K562 (cell line): Measurements from ENCODE around the gene SOX6. TPM values are rescaled to one million over a fixed set of nuclear protein-coding genes. Genes with fewer than 3 reads are reported as not detected.

ENCODE experiments used
- ATF1 ChIP-seq, 2 experiments: fragments of 450-650 bp in 1 of 2; IDR thresholded peaks; 2 replicates each; pipeline ENCODE4 v1.6.1; 2016; ENCODE audit warnings: missing compliant biosample characterization in 1 of 2, missing genetic modification characterization in 1 of 2
- ATF7 ChIP-seq: fragments of 450-650 bp; IDR thresholded peaks from 2 replicates; pipeline ENCODE4 v1.7.1; 2014; ENCODE audit warnings: mild to moderate bottlenecking, moderate library complexity
- CC2D1A ChIP-seq: fragments of 450-650 bp; IDR thresholded peaks from 2 replicates; pipeline ENCODE4 v1.6.1; 2017; ENCODE audit warnings: mild to moderate bottlenecking
- CCNT2 ChIP-seq: IDR thresholded peaks from 2 replicates; pipeline ENCODE4 v1.6.1; 2011; ENCODE audit warnings: borderline replicate concordance, low read depth, mild to moderate bottlenecking, moderate library complexity, mixed read lengths, low read length; ENCODE audit not compliant: insufficient read length; ENCODE audit errors: extremely low read depth
- DIDO1 ChIP-seq: fragments of 450-650 bp; IDR thresholded peaks from 2 replicates; pipeline ENCODE4 v1.6.1; 2016; ENCODE audit warnings: low read depth, missing biosample characterization, missing genetic modification characterization
- DPF2 ChIP-seq: fragments of 450-650 bp; IDR thresholded peaks from 2 replicates; pipeline ENCODE4 v1.6.1; 2016
- FOXJ3 ChIP-seq: sonication (generic); formaldehyde crosslinking; IDR thresholded peaks from 2 replicates; pipeline ENCODE4 v1.4.0; 2020; ENCODE audit warnings: mild to moderate bottlenecking, missing genetic modification reagents
- GATAD2A ChIP-seq: fragments of 450-650 bp; IDR thresholded peaks from 2 replicates; pipeline ENCODE4 v1.6.1; 2017
- JUN ChIP-seq, 2 experiments: sonication (generic) in 1 of 2; formaldehyde crosslinking in 1 of 2; IDR thresholded peaks; 2 replicates each; pipeline versions ENCODE4 v1.6.1 to v1.8.0; 2012 to 2022; ENCODE audit warnings: borderline replicate concordance in 2 of 2, mild to moderate bottlenecking in 2 of 2, improper control_type of control experiment in 1 of 2, low read depth in 1 of 2, low read length in 1 of 2, missing genetic modification reagents in 1 of 2
- JUND ChIP-seq, 2 experiments: IDR thresholded peaks; 2 replicates in 1 of 2; 3 replicates in 1 of 2; pipeline ENCODE4 v1.6.1; 2011; ENCODE audit warnings: borderline replicate concordance in 2 of 2, low read depth in 2 of 2, low read length in 2 of 2, improper control_type of control experiment in 1 of 2, missing biosample characterization in 1 of 2, missing genetic modification characterization in 1 of 2, missing genetic modification reagents in 1 of 2
- MAFF ChIP-seq: IDR thresholded peaks from 2 replicates; pipeline ENCODE4 v1.6.1; 2012; ENCODE audit warnings: low read length, improper control_type of control experiment
- MAZ ChIP-seq, 2 experiments: fragments of 450-650 bp in 1 of 2; sonication (generic) in 1 of 2; formaldehyde crosslinking; IDR thresholded peaks in 1 of 2; conservative IDR thresholded peaks in 1 of 2; 2 replicates each; pipeline versions ENCODE4 v1.4.0 to v1.5.0; 2020; ENCODE audit warnings: mild to moderate bottlenecking in 1 of 2, missing genetic modification reagents in 1 of 2
- NCOA1 ChIP-seq: fragments of 450-650 bp; IDR thresholded peaks from 2 replicates; pipeline ENCODE4 v1.6.1; 2016; ENCODE audit warnings: low read depth
- NCOA4 ChIP-seq: fragments of 450-650 bp; IDR thresholded peaks from 2 replicates; pipeline ENCODE4 v1.6.1; 2018; ENCODE audit warnings: mild to moderate bottlenecking; ENCODE audit not compliant: partially characterized antibody
- NFRKB ChIP-seq: fragments of 450-650 bp; IDR thresholded peaks from 2 replicates; pipeline ENCODE4 v1.6.1; 2016; ENCODE audit warnings: low read depth
- SMAD4 ChIP-seq: fragments of 250-450 bp; sonication (Bioruptor Pico); conservative IDR thresholded peaks from 2 replicates; pipeline ENCODE4 v1.8.0; 2021; ENCODE audit warnings: inconsistent platforms, mild to moderate bottlenecking, moderate library complexity
- SMARCE1 ChIP-seq: fragments of 450-650 bp; IDR thresholded peaks from 2 replicates; pipeline ENCODE4 v1.7.1; 2016; ENCODE audit warnings: mild to moderate bottlenecking
- SOX6 ChIP-seq: fragments of 450-650 bp; IDR thresholded peaks from 2 replicates; pipeline ENCODE4 v1.6.1; 2014; ENCODE audit warnings: mild to moderate bottlenecking
- STAT5A ChIP-seq: IDR thresholded peaks from 2 replicates; pipeline ENCODE4 v1.6.1; 2012; ENCODE audit warnings: low read length, inconsistent platforms, borderline replicate concordance
- ZKSCAN3 ChIP-seq: fragments of 250-450 bp; sonication (Bioruptor Pico); IDR thresholded peaks from 2 replicates; pipeline ENCODE4 v1.4.0; 2020
- polyA plus RNA-seq, 8 experiments: library from polyadenylated mRNA; depleted of rRNA in 4 of 8; stranded (reverse) in 5 of 8; unstranded in 3 of 8; fragments of >200 nt; fragmentation: Nextera tagmentation in 2 of 8; fragmentation: Illumina TruSeq in 1 of 8; extraction: Ambion mirVana in 2 of 8; extraction: Trizol in 1 of 8; gene quantifications; 2 replicates each; pipeline versions ENCODE4 v1.2.1 to v1.2.3, GENCODE V29; 2011 to 2014; ENCODE audit warnings: inconsistent platforms in 1 of 8, missing spikeins in 1 of 8
- total RNA-seq, 7 experiments: library from RNA; depleted of rRNA in 6 of 7; stranded (reverse); fragments of >200 nt in 6 of 7; fragmentation: Illumina TruSeq in 2 of 7; extraction: Trizol in 2 of 7; gene quantifications; 2 replicates each; pipeline versions ENCODE4 v1.2.1 to v1.2.3, GENCODE V29; 2011 to 2021; ENCODE audit warnings: low replicate concordance in 1 of 7
- TF ChIP-seq, protein P1 (sequence below), 2 experiments: fragments of 450-650 bp; conservative IDR thresholded peaks; 2 replicates each; pipeline ENCODE4 v1.6.1; 2017; ENCODE audit warnings: mild to moderate bottlenecking in 2 of 2, moderate library complexity in 2 of 2
- TF ChIP-seq, protein P2 (sequence below), 3 experiments: fragments of 200-800 bp in 1 of 3; sonication (Bioruptor generic) in 1 of 3; sonication (generic) in 1 of 3; formaldehyde crosslinking in 1 of 3; IDR thresholded peaks; 2 replicates each; pipeline versions ENCODE4 v1.6.1 to v1.8.0; 2016 to 2022; ENCODE audit warnings: mild to moderate bottlenecking in 2 of 3, missing compliant biosample characterization in 2 of 3, missing genetic modification characterization in 2 of 3, missing genetic modification reagents in 1 of 3

Gene SOX6
- total and polyA plus RNA-seq, 9 of the 15 experiments (the other 6 are each of a cell fraction or from before 2014, with no cell fraction given) = 0.89 to 8.7 (median 5.7) TPM

DNA sequence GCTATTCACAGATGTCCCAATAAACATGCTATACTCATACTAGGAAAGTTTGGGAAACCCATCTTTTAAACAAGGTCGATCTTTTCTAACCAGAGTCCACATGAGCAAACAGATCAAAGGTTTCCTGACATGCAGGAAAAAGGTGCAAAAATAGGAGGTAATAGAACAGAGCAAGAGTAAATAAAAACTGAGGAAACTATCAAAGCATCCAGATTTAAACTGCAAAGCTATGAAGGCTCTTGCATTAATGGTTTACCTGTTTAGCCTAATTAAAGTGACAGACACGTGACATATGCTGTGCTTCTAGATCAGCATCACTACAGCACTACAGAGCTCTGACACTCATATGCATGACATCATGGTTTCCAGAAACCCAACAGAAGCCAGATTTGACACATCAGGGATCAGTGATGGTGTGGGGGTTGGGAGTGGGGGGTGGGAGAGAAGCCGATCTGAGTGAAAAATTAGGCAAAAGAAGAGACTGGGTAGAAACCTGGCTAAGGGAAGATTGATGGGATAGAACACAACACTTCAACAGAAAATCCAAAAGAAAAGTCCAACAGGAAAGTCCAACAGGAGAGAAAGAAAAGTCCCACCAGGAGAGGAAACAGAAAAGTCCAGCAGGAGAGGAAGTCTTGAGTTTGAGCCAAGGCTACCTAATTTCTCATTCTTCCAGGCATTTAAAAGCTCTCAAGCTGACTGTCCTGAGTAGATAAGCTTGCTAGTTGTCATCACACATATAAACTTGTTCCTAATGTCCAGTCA, 262.3 kb downstream of the SOX6 start (continued):
- TF ChIP-seq DIDO1 (no peak), JUN (IDR thresholded peaks at IDR 0.05; ENCODE audit: borderline replicate concordance, low read depth, low read length) (peak; percentile 42; the same call in 1 of the 2 replicates), JUN (CRISPR knock-in tag; IDR thresholded peaks at IDR 0.05; ENCODE audit: borderline replicate concordance) (no peak), NCOA4 (peak; percentile 17), CCNT2 (peak; percentile 41), STAT5A (peak; percentile 43; the same call in 1 of the 2 replicates), CC2D1A (peak; percentile 26; the same call in 1 of the 2 replicates), ATF1 (CRISPR knock-in tag; IDR thresholded peaks at IDR 0.05) (no peak), ATF1 (tag; IDR thresholded peaks at IDR 0.05) (peak; percentile 59), SOX6 (no peak), MAZ (CRISPR knock-in tag; conservative IDR thresholded peaks at IDR 0.05 in 1 of 2, IDR thresholded peaks at IDR 0.05 in 1 of 2) (0 out of 4 replicates have a peak, but pooled peaks of 1 of the 2 experiments have one; percentile 40), DPF2 (peak; percentile 85), MAFF (no peak), SMAD4 (CRISPR knock-in tag) (0 out of 2 replicates have a peak, but pooled peaks have one; percentile 42), SMARCE1 (peak; percentile 63), JUND (IDR thresholded peaks at IDR 0.05; ENCODE audit: borderline replicate concordance, low read depth, low read length) (peak; percentile 69; the same call in 1 of the 2 replicates), JUND (tag; IDR thresholded peaks at IDR 0.05; ENCODE audit: borderline replicate concordance, low read depth, low read length) (peak; percentile 57; the same call in 1 of the 3 replicates), NFRKB (peak; percentile 46; the same call in 1 of the 2 replicates), ZKSCAN3 (CRISPR knock-in tag) (no peak), ATF7 (peak; percentile 92), NCOA1 (peak; percentile 42; the same call in 1 of the 2 replicates), FOXJ3 (CRISPR knock-in tag) (no peak), GATAD2A (no peak)
- TF ChIP-seq, protein P1, sequence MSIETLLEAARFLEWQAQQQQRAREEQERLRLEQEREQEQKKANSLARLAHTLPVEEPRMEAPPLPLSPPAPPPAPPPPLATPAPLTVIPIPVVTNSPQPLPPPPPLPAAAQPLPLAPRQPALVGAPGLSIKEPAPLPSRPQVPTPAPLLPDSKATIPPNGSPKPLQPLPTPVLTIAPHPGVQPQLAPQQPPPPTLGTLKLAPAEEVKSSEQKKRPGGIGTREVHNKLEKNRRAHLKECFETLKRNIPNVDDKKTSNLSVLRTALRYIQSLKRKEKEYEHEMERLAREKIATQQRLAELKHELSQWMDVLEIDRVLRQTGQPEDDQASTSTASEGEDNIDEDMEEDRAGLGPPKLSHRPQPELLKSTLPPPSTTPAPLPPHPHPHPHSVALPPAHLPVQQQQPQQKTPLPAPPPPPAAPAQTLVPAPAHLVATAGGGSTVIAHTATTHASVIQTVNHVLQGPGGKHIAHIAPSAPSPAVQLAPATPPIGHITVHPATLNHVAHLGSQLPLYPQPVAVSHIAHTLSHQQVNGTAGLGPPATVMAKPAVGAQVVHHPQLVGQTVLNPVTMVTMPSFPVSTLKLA (conservative IDR thresholded peaks at IDR 0.05) = peak; percentile 36 to 51
- TF ChIP-seq, protein P2, sequence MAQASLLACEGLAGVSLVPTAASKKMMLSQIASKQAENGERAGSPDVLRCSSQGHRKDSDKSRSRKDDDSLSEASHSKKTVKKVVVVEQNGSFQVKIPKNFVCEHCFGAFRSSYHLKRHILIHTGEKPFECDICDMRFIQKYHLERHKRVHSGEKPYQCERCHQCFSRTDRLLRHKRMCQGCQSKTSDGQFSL (CRISPR knock-in tag; IDR thresholded peaks at IDR 0.05) = 0 out of 2 replicates have a peak, but pooled peaks have one; percentile 47
- TF ChIP-seq, protein P2 (tag; IDR thresholded peaks at IDR 0.05) = no peak
